Choroid plexus epithelial cell (primary cell): Measurements from ENCODE around the gene CFAP77.

ENCODE experiments used
- DNase-seq: peaks from one replicate; pipeline ENCODE4 v3.0.0-alpha.2; 2010; ENCODE audit warnings: low read depth
- H3K4me3 ChIP-seq: 2 replicates; pipeline ENCODE4 v1.5.1; 2011; ENCODE audit warnings: low read depth, mild to moderate bottlenecking, control low read depth, low read length, moderate library complexity
- TF ChIP-seq, protein P1 (sequence below): conservative IDR thresholded peaks from 2 replicates; pipeline ENCODE4 v1.5.1; 2011; ENCODE audit warnings: low read depth, mild to moderate bottlenecking, control low read depth, inconsistent platforms, low read length, moderate library complexity

CFAP77 gene

DNA sequence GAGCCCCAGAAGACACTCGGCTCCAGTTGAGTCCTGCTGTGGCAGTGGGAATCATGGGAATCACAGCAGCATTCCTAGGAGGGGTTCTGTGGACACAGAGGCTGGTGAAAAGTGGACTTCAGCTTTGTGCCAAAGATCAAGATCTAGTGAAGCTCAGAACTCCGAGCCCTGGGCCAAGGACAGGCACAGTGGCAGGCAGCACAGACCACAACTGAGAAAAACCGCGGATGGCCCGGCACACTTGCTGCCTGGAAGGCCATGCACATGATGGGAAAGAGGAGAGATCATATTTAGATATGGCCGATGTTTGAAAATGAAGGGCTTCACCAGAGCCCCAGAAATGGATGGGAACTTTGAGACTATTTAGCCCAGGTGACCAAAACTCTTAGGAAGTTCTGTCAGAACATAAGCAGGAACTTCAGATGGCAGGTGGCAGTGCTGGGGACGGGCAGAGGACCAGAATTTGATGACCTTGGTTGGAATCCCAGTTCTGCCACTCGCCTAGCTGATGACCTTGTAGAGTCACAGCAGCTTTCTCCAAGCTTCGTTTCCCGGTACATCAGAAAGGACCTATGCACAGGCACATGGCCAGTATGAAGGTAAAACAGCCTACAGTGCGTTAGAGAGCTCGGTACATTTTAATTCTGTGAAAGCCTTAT is 190.4 kb downstream of the CFAP77 start:
- no peak for DNase-seq
- H3K4me3 ChIP-seq = no peak overlapping the region
- TF ChIP-seq, protein P1, sequence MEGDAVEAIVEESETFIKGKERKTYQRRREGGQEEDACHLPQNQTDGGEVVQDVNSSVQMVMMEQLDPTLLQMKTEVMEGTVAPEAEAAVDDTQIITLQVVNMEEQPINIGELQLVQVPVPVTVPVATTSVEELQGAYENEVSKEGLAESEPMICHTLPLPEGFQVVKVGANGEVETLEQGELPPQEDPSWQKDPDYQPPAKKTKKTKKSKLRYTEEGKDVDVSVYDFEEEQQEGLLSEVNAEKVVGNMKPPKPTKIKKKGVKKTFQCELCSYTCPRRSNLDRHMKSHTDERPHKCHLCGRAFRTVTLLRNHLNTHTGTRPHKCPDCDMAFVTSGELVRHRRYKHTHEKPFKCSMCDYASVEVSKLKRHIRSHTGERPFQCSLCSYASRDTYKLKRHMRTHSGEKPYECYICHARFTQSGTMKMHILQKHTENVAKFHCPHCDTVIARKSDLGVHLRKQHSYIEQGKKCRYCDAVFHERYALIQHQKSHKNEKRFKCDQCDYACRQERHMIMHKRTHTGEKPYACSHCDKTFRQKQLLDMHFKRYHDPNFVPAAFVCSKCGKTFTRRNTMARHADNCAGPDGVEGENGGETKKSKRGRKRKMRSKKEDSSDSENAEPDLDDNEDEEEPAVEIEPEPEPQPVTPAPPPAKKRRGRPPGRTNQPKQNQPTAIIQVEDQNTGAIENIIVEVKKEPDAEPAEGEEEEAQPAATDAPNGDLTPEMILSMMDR = no peak

DNA sequence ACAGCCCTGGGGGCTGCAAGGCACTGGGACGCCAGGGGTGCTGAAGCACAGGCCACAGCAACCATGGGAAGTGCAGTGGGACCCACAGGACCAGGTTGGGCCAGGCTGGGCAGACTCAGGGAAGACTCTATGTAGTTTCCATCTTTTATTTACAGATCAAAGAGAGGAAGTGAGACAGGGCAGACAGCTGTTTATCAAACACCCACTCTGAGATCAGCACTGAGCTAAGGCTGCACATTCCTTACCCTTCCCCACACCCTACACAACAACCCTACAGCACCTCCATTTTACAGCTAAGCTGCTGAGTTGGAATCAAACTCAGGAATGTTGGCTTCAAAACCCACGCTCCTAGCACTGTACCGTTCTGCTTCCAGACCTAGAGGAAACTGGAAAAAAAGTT is 192.2 kb downstream of the CFAP77 start:
- DNase-seq = peak; percentile 17
- no peak overlapping the region for H3K4me3 ChIP-seq
- TF ChIP-seq, protein P1 = no peak

DNA sequence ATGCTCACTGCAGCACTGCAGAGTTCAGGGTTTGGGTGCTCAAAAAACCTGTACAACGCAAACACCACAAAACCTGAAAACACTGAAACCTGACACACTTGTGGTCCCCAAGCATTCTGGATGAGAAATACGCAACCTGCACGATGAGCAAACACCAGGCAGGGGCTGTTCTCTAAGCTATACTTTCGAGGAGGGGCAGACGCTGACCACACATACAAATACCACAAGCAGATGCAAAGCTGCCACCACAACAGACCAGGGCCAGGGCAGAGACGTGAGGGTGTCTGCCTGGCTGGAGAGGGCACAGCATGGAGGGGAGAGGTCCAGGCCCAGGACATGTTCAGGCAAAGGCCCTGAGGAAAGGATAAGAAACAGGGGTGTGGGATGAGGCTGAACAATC is 195.4 kb downstream of the CFAP77 start:
- DNase-seq = no peak
- no peak overlapping the region for H3K4me3 ChIP-seq
- TF ChIP-seq, protein P1 = no peak

DNA sequence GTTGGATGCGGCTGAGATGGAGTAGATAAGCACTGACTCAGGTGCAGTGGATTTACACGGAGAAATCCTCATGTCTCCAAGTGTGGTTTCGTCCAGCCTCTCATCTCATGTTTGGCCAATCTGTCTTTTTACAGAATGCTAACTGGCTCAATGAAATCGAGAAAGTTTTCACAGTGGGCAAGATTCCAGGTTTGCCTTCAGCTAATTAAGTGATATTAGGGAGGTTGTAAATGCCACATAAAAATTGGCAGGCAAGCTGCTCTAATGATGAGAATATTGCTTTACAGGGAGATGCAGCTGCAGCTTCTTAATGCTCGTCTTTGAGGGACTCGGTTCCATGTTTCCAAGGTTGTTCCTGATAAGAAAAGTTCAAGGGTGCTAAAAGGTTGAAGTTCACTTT is 196.1 kb downstream of the CFAP77 start:
- TF ChIP-seq, protein P1 = no peak
- no peak for DNase-seq
- no peak overlapping the region for H3K4me3 ChIP-seq

DNA sequence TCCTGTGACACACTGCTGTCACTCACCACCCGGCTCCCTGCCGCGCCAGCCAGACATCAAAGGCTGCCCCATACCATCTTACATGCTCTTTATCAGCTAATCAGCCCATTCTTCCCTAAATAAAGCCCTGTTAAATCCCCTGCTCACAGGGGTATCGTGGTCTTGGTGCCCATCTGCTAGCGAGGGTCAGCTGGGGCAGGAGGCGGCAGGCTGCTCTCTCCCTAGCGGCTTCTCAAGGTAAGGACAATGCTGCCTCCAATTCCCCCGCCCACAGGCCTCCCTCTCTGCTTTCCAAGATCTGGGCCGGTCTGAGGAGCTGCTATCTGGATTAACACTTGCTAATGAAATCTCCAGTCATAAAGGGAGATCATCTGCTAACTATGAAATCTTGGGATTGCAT is 199.2 kb downstream of the CFAP77 start:
- TF ChIP-seq, protein P1 = no peak
- H3K4me3 ChIP-seq = no peak overlapping the region
- no peak for DNase-seq

DNA sequence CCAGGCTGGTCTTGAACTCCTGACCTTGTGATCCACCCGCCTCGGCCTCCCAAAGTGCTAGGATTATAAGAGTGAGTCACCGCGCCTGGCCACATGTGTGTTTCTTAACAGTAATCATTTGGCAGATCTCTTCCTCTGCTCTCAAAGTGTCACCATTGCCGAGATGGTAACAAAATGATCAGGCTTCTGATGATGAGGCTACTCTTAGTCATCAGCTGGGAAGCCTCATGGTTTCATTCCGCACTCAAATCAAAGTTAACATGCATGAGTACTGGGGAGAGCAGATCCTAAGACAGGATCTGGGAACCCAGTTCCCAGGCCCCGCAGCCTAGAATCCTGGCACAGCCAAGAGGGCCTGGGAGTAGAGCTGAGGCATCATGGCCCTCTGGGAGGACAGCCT is 199.8 kb downstream of the CFAP77 start:
- TF ChIP-seq, protein P1 = no peak
- peak; percentile 79 for DNase-seq
- no peak overlapping the region for H3K4me3 ChIP-seq

DNA sequence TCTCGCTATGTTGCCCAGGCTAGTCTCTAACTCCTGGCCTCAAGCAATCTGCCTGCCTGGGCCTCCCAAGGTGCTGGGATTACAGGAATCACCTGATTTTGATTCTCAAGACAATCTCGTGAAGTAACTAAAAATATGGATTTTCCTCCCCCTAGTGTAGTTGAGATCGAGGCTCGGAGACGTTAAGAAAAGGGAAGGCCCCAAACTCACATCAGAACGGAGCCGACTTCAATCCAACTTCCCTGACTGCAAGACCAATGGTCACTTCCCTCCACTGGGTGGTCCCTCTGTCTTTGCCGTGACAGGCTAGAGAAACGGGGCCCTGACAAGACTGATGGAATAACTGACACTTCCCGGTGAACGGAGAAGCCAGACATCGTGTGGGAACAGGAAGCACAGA is 200.7 kb downstream of the CFAP77 start:
- TF ChIP-seq, protein P1 = no peak

More for the DNA sequence above, 200.7 kb downstream of the CFAP77 start:
- no peak overlapping the region for H3K4me3 ChIP-seq
- DNase-seq = no peak
